ENCODE results near the gene PRR23E. TPM values are rescaled to one million over a fixed set of nuclear protein-coding genes. Genes with fewer than 3 reads are reported as not detected.

The PRR23E gene
- total RNA-seq, 1 donor from 2014 or later, result not detected

GRCh38 chr3:127200086-127200691 is 7.3 kb downstream of the PRR23E start:
- H3K4me3 ChIP-seq (ENCODE audit: insufficient read depth, low read depth, low read length), result no peak overlapping the region
- no peaks in the 10 kb centered on the region for H3K9me3 ChIP-seq (ENCODE audit: insufficient read depth, low read depth, low read length)
- H2AFZ ChIP-seq (ENCODE audit: low read depth, low read length), result no peak overlapping the region
- no peak overlapping the region for H3K4me3 Mint-ChIP-seq (ENCODE audit: unreplicated experiment)
- H3K27ac Mint-ChIP-seq (ENCODE audit: unreplicated experiment), result no peak overlapping the region
- no peak for TF ChIP-seq CTCF (IDR thresholded peaks at IDR 0.05; ENCODE audit: insufficient read depth, low read depth, low read length)
- TF ChIP-seq EZH2 (IDR thresholded peaks at IDR 0.05; ENCODE audit: insufficient read depth, low read length), result no peak
- H3K36me3 Mint-ChIP-seq (ENCODE audit: low read depth, unreplicated experiment), result no peaks in the 10 kb centered on the region
- peaks cover 2% of the 10 kb centered on the region for H3K27me3 ChIP-seq (ENCODE audit: insufficient read depth, low read length)
- no peaks in the 10 kb centered on the region for H3K79me2 ChIP-seq (ENCODE audit: insufficient read depth, low read length)
- no peak overlapping the region for H3K9ac ChIP-seq (ENCODE audit: low read length)
- no peaks in the 10 kb centered on the region for H3K4me1 ChIP-seq (ENCODE audit: insufficient read depth, low read length)
- no peaks in the 10 kb centered on the region for H3K4me1 Mint-ChIP-seq (ENCODE audit: low read depth, unreplicated experiment)
- H3K4me2 ChIP-seq (ENCODE audit: low read length), result no peak overlapping the region
- peaks cover 26% of the 10 kb centered on the region for H3K27me3 Mint-ChIP-seq (ENCODE audit: low read depth, unreplicated experiment)
- no peaks in the 10 kb centered on the region for H3K9me3 Mint-ChIP-seq (ENCODE audit: unreplicated experiment)
- H3K27ac ChIP-seq (ENCODE audit: low read depth, low read length), result no peak overlapping the region
- H4K20me1 ChIP-seq (ENCODE audit: insufficient read depth, low read length), result no peaks in the 10 kb centered on the region
- no peaks in the 10 kb centered on the region for H3K36me3 ChIP-seq (ENCODE audit: insufficient read depth, low read length)
- FAIRE-seq (no peak), DNase-seq (ENCODE audit: low read depth) (no peak)

- FAIRE-seq (no peak), DNase-seq (ENCODE audit: low read depth) (no peak)
- Mint-ChIP-seq H3K9me3 (ENCODE audit: unreplicated experiment) (no peaks in the 10 kb centered on the region), H3K27ac (ENCODE audit: unreplicated experiment) (no peak overlapping the region), H3K36me3 (ENCODE audit: low read depth, unreplicated experiment) (no peaks in the 10 kb centered on the region), H3K4me1 (ENCODE audit: low read depth, unreplicated experiment) (no peaks in the 10 kb centered on the region), H3K4me3 (ENCODE audit: unreplicated experiment) (no peak overlapping the region), H3K27me3 (ENCODE audit: low read depth, unreplicated experiment) (peaks cover 20% of the 10 kb centered on the region)
- Histone ChIP-seq H3K4me3 (ENCODE audit: insufficient read depth, low read depth, low read length) (no peak overlapping the region), H2AFZ (ENCODE audit: low read depth, low read length) (no peak overlapping the region), H3K79me2 (ENCODE audit: insufficient read depth, low read length) (no peaks in the 10 kb centered on the region), H3K9me3 (ENCODE audit: insufficient read depth, low read depth, low read length) (no peaks in the 10 kb centered on the region), H3K27me3 (ENCODE audit: insufficient read depth, low read length) (peaks cover 2% of the 10 kb centered on the region), H4K20me1 (ENCODE audit: insufficient read depth, low read length) (no peaks in the 10 kb centered on the region), H3K27ac (ENCODE audit: low read depth, low read length) (no peak overlapping the region), H3K4me1 (ENCODE audit: insufficient read depth, low read length) (no peaks in the 10 kb centered on the region), H3K9ac (ENCODE audit: low read length) (no peak overlapping the region), H3K36me3 (ENCODE audit: insufficient read depth, low read length) (no peaks in the 10 kb centered on the region), H3K4me2 (ENCODE audit: low read length) (no peak overlapping the region)
- TF ChIP-seq CTCF (IDR thresholded peaks at IDR 0.05; ENCODE audit: insufficient read depth, low read depth, low read length) (no peak), EZH2 (IDR thresholded peaks at IDR 0.05; ENCODE audit: insufficient read depth, low read length) (no peak)
Observed at GRCh38 chr3:127203024-127203423, 10.1 kb downstream of the PRR23E start.

GRCh38 chr3:127204841-127205582 is 12.1 kb downstream of the PRR23E start:
- Histone ChIP-seq H3K27me3 (ENCODE audit: insufficient read depth, low read length) (peaks cover 2% of the 10 kb centered on the region), H2AFZ (ENCODE audit: low read depth, low read length) (no peak overlapping the region), H3K4me1 (ENCODE audit: insufficient read depth, low read length) (no peaks in the 10 kb centered on the region), H3K9me3 (ENCODE audit: insufficient read depth, low read depth, low read length) (no peaks in the 10 kb centered on the region), H3K36me3 (ENCODE audit: insufficient read depth, low read length) (no peaks in the 10 kb centered on the region), H3K4me3 (ENCODE audit: insufficient read depth, low read depth, low read length) (no peak overlapping the region), H3K9ac (ENCODE audit: low read length) (no peak overlapping the region), H3K79me2 (ENCODE audit: insufficient read depth, low read length) (no peaks in the 10 kb centered on the region), H3K27ac (ENCODE audit: low read depth, low read length) (no peak overlapping the region), H3K4me2 (ENCODE audit: low read length) (no peak overlapping the region), H4K20me1 (ENCODE audit: insufficient read depth, low read length) (no peaks in the 10 kb centered on the region)
- H3K4me3 Mint-ChIP-seq (ENCODE audit: unreplicated experiment), result no peak overlapping the region
- H3K9me3 Mint-ChIP-seq (ENCODE audit: unreplicated experiment), result no peaks in the 10 kb centered on the region
- H3K27ac Mint-ChIP-seq (ENCODE audit: unreplicated experiment), result no peak overlapping the region
- TF ChIP-seq CTCF (IDR thresholded peaks at IDR 0.05; ENCODE audit: insufficient read depth, low read depth, low read length) (no peak), EZH2 (IDR thresholded peaks at IDR 0.05; ENCODE audit: insufficient read depth, low read length) (no peak)
- H3K36me3 Mint-ChIP-seq (ENCODE audit: low read depth, unreplicated experiment), result no peaks in the 10 kb centered on the region
- DNase-seq (ENCODE audit: low read depth) (no peak), FAIRE-seq (no peak)
- H3K27me3 Mint-ChIP-seq (ENCODE audit: low read depth, unreplicated experiment), result peaks cover 22% of the 10 kb centered on the region
- no peaks in the 10 kb centered on the region for H3K4me1 Mint-ChIP-seq (ENCODE audit: low read depth, unreplicated experiment)

Data from astrocyte (in vitro differentiated cells and primary cell).